Activated T-helper 1 cell treated with anti-CD3 and anti-CD28 coated beads, Interleukin-12 subunit alpha, Interleukin-12 subunit beta, Interleukin-2, Interleukin-4 antibody, amounts not matched to agents 30 ng/mL and 10 ng/mL and 1 ng/mL, durations not matched to agents 14 hours and 24 hours and 36 hours (primary cell): ENCODE measurements around the gene SNRNP35. TPM values are rescaled to one million over a fixed set of nuclear protein-coding genes. Genes with fewer than 3 reads are reported as not detected.
"Not testable (repeated sequence)": the region's sequence is repeated elsewhere in the genome, so short reads cannot be mapped to it uniquely, and the experiment has no call there.

Experiments
- DNase-seq: peaks from one replicate; pipeline ENCODE4 v3.0.0; 2021; ENCODE audit warnings: low spot score
- H3K27ac Mint-ChIP-seq: one replicate; pipeline ENCODE4 v1.8.0; 2021; ENCODE audit warnings: mild to moderate bottlenecking, mixed read lengths
- H3K27me3 Mint-ChIP-seq: one replicate; pipeline ENCODE4 v1.8.0; 2022; ENCODE audit warnings: mild to moderate bottlenecking, moderate library complexity, mixed read lengths; ENCODE audit not compliant: insufficient read depth
- H3K36me3 Mint-ChIP-seq: one replicate; pipeline ENCODE4 v1.8.0; 2021; ENCODE audit warnings: low read depth, mixed read lengths
- H3K4me1 Mint-ChIP-seq: one replicate; pipeline ENCODE4 v1.8.0; 2021; ENCODE audit warnings: low read depth, mixed read lengths
- H3K4me3 Mint-ChIP-seq: one replicate; pipeline ENCODE4 v1.8.0; 2021; ENCODE audit warnings: mild to moderate bottlenecking, moderate library complexity, mixed read lengths
- H3K9me3 Mint-ChIP-seq: one replicate; pipeline ENCODE4 v1.8.0; 2021; ENCODE audit warnings: mixed read lengths
- intact Hi-C: fragments of 100-400 bp; cut with micrococcal nuclease; formaldehyde crosslinking; loops from one replicate; pipeline ENCODE4 v1.15.1; 2024
- total RNA-seq: library from RNA; stranded (reverse); gene quantifications from 2 replicates; pipeline ENCODE4 v1.2.3, GENCODE V29; 2022

The SNRNP35 gene
- total RNA-seq, 1 donor from 2014 or later = 34.5 TPM

DNA sequence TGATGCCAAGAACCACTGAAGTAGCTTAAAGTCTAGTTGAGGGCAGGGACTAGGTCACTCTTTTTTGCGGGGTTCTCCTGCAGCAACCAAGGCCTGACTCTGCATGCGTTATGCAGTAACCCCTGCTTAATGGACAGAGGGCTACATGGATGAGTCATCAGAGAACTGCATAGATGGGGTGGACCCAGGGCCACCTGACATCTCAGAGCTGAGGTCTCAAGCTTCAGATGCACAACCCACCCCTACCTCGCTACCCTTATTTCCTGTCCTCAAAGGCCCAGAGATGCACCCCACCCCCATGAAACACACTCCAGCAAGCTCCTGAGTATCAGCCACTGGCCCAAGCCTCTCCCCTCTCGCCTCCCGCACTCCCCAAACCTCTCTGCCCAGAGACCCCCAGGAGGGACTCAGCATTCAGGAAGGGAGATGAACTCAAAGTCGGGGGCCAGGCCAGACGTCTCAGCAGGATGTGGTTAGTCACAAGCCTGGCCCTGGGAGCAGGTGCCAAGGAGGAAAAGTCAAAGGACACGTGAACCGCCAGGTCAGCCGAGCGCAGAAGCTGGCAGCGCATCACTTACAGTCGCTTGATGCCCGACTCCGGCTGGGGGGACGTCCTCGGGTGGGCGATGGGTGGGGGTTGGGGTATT lies 25.8 kb downstream of the SNRNP35 start:
- Mint-ChIP-seq H3K27me3 (peaks cover 3% of the 10 kb centered on the region), H3K4me3 (no peak overlapping the region), H3K9me3 (no peaks in the 10 kb centered on the region), H3K4me1 (peaks cover 16% of the 10 kb centered on the region), H3K36me3 (no peaks in the 10 kb centered on the region), H3K27ac (peak overlapping the region; percentile 52)
- no peak for DNase-seq
- intact Hi-C loops = no loop called here

DNA sequence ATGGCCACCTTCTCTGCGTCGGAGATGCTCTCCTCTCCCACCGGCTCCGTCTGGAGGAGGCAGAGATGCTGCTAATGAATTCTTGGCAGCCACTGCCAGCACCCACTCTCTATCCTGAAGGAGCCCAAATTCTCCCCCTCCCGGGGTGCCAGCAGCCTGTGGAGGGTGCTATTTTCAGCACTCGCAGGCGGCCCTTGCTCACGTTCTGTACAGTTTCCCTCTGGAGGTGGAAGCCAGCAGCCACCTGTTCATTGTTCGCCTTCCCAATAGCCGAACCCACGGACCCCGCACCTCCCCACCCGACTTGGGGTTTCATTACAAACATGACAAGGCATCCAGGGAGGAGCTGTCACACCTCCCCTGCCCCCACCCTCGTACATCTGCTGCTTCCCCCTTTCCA lies 27.8 kb downstream of the SNRNP35 start:
- peaks cover 3% of the 10 kb centered on the region for H3K27me3 Mint-ChIP-seq
- intact Hi-C loops = no loop called here
- no peak overlapping the region for H3K4me3 Mint-ChIP-seq

DNA sequence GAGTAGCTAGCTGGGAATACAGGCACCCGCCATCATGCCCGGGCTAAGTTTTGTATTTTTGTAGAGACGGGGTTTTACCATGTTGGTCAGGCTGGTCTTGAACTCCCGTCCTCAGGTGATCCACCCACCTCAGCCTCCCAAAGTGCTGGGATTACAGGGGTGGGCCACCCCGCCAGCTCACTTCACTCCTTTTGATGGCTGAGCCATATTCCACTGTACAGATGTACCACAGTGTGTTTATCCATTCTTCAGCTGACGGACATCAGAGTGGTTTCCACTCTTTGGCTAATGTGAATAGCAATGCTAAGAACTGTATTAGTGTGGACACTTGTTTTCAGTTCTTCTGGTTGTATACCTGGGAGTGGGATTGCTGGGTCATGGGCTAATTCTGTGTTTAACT lies 29.5 kb downstream of the SNRNP35 start:
- Mint-ChIP-seq H3K36me3 (no peaks in the 10 kb centered on the region), H3K27ac (no peak overlapping the region), H3K9me3 (no peaks in the 10 kb centered on the region), H3K27me3 (peaks cover 3% of the 10 kb centered on the region), H3K4me1 (peaks cover 11% of the 10 kb centered on the region), H3K4me3 (no peak overlapping the region)
- intact Hi-C loops = no loop called here
- no peak for DNase-seq

More for the DNA sequence above, 27.8 kb downstream of the SNRNP35 start:
- Mint-ChIP-seq H3K9me3 (no peaks in the 10 kb centered on the region), H3K27ac (no peak overlapping the region), H3K4me1 (peaks cover 11% of the 10 kb centered on the region), H3K36me3 (no peaks in the 10 kb centered on the region)
- DNase-seq = no peak

DNA sequence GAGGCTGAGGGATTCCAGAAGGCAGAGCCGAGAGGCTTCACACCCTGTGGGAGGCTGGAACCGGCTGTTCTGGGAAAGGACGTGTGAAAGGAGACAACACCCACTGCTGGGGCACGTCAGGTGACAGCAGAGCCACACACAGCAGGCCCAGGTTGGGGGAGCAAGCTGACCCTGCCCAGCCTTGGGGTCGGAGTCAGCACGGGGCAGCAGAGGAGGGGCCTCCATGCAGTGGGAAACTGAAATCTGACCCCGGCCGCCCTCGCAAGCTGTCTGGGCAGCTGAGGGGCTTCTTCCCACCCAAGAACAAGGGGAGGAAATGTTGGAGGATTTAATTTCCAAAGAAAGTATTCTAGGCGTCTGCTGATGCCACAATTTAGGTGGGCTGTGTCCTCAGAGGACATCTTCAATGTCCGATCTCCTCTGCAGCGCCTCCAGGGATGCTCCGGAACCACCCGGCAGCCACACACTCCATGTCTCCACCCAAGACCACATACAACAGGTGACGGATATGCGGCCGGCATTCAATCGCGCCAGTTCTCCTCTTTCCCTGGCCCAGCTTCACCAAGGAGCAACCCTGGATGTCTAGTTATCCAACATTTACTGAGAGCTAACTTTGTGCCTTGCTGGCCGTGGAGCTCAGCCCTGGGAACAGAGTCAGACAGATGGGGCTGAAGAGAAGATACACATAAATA lies 30.7 kb downstream of the SNRNP35 start:
- Mint-ChIP-seq H3K36me3 (no peaks in the 10 kb centered on the region), H3K27me3 (peaks cover 3% of the 10 kb centered on the region)
- intact Hi-C loops = no loop called here

DNA sequence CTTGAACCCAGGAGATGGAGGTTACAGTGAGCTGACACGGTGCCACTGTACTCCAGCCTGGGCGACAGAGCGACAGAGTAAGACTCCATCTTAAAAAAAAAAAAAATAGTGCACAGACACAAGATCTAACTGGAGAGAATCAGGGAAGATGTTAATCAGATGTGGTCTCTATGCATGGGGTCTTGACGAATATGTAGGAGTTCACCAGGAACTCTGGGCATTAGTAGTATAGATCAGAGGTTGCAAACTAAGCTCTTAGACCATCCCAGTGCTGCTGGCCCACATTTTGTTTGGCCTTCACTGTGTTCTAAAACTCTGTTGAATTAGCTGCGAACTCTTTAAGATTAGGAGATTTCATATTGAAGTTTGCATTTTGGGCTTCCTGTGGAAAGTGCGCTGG lies 31.6 kb downstream of the SNRNP35 start:
- H3K27ac Mint-ChIP-seq = no peak overlapping the region
- no peaks in the 10 kb centered on the region for H3K9me3 Mint-ChIP-seq
- no peaks in the 10 kb centered on the region for H3K36me3 Mint-ChIP-seq
- H3K4me3 Mint-ChIP-seq = no peak overlapping the region
- no peak for DNase-seq
- peaks cover 3% of the 10 kb centered on the region for H3K27me3 Mint-ChIP-seq
- H3K4me1 Mint-ChIP-seq = peaks cover under 1% of the 10 kb centered on the region
- intact Hi-C loops = no loop called here

More for the DNA sequence above, 30.7 kb downstream of the SNRNP35 start:
- Mint-ChIP-seq H3K4me3 (no peak overlapping the region), H3K4me1 (peaks cover 10% of the 10 kb centered on the region), H3K27ac (no peak overlapping the region), H3K9me3 (no peaks in the 10 kb centered on the region)
- no peak for DNase-seq

DNA sequence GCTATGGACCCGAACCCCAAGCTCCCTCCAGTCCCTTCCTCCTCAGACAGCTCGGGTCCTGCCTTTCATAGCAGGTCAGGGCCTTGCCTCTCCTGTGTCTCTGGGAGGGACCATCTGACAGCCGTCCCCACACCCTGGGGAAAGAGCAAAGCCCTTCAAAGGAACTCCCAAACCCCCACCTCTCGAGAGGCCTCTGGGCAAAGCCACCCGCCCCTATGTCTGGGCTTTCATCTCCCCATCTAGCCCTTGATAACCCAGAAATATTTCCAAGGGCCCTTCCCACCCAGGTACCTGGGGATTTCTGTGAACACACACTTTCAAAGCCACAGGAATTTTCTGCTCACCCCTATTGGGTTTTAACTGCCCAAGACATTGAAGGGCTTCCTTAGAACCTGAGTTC lies 32.1 kb downstream of the SNRNP35 start:
- H3K36me3 Mint-ChIP-seq = no peaks in the 10 kb centered on the region
- H3K27me3 Mint-ChIP-seq = peaks cover 3% of the 10 kb centered on the region
- H3K4me1 Mint-ChIP-seq = no peaks in the 10 kb centered on the region
- intact Hi-C loops = no loop called here
- H3K27ac Mint-ChIP-seq = no peak overlapping the region
- no peak overlapping the region for H3K4me3 Mint-ChIP-seq
- H3K9me3 Mint-ChIP-seq = no peaks in the 10 kb centered on the region
- DNase-seq = no peak

- intact Hi-C loops = no loop called here
- H3K4me1 Mint-ChIP-seq = no peaks in the 10 kb centered on the region
- H3K9me3 Mint-ChIP-seq = no peaks in the 10 kb centered on the region
- DNase-seq = no peak
- no peak overlapping the region for H3K27ac Mint-ChIP-seq
- H3K27me3 Mint-ChIP-seq = peaks cover 3% of the 10 kb centered on the region
- H3K36me3 Mint-ChIP-seq = no peaks in the 10 kb centered on the region
- no peak overlapping the region for H3K4me3 Mint-ChIP-seq
These were observed 33.1 kb downstream of the SNRNP35 start for GRCh38 chr12:123491056-123491455.

GRCh38 chr12:123491481-123491880 lies 33.5 kb downstream of the SNRNP35 start:
- no peak for DNase-seq
- H3K4me3 Mint-ChIP-seq = no peak overlapping the region
- H3K9me3 Mint-ChIP-seq = no peaks in the 10 kb centered on the region
- no peaks in the 10 kb centered on the region for H3K4me1 Mint-ChIP-seq
- peaks cover 3% of the 10 kb centered on the region for H3K27me3 Mint-ChIP-seq
- intact Hi-C loops = no loop called here
- no peaks in the 10 kb centered on the region for H3K36me3 Mint-ChIP-seq
- no peak overlapping the region for H3K27ac Mint-ChIP-seq

GRCh38 chr12:123492339-123493039 lies 34.5 kb downstream of the SNRNP35 start:
- DNase-seq, intact Hi-C loops, H3K4me3 Mint-ChIP-seq, H3K27ac Mint-ChIP-seq, H3K27me3 Mint-ChIP-seq, H3K9me3 Mint-ChIP-seq, H3K4me1 Mint-ChIP-seq, H3K36me3 Mint-ChIP-seq: not testable (repeated sequence)

- no peaks in the 10 kb centered on the region for H3K9me3 Mint-ChIP-seq
These were observed 36.3 kb downstream of the SNRNP35 start for GRCh38 chr12:123494124-123494851.

DNA sequence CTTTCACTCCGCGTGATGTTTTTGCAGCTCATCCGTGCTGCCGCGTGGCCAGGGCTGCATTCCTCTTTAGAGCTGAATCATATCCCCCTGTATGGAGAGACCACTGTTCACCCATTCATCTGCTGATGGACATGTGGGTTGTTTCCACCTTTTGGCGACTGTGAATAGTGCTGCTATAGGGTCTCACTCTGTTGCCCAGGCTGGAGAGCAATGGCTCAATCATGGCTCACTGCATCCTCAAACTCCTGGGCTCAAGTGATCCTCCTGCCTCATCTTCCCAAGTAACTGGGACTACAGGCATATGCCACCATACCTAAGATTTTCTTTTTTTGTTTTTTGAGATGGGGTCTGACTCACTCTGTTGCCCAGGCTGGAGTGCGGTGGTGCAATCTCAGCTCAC lies 39.1 kb downstream of the SNRNP35 start:
- no peaks in the 10 kb centered on the region for H3K27me3 Mint-ChIP-seq
- H3K9me3 Mint-ChIP-seq = no peaks in the 10 kb centered on the region

More at GRCh38 chr12:123494124-123494851, 36.3 kb downstream of the SNRNP35 start:
- Mint-ChIP-seq H3K27ac (no peak overlapping the region), H3K36me3 (no peaks in the 10 kb centered on the region), H3K4me1 (no peaks in the 10 kb centered on the region), H3K27me3 (no peaks in the 10 kb centered on the region), H3K4me3 (no peak overlapping the region)
- intact Hi-C loops = no loop called here
- DNase-seq = no peak

GRCh38 chr12:123498126-123498825 lies 40.3 kb downstream of the SNRNP35 start:
- Mint-ChIP-seq H3K36me3 (no peaks in the 10 kb centered on the region), H3K9me3 (no peaks in the 10 kb centered on the region), H3K27me3 (no peaks in the 10 kb centered on the region), H3K4me3 (no peak overlapping the region), H3K27ac (no peak overlapping the region), H3K4me1 (no peaks in the 10 kb centered on the region)
- DNase-seq = no peak
- intact Hi-C loops = no loop called here

More for the DNA sequence above, 39.1 kb downstream of the SNRNP35 start:
- no peaks in the 10 kb centered on the region for H3K36me3 Mint-ChIP-seq
- DNase-seq = no peak
- H3K4me1 Mint-ChIP-seq = no peaks in the 10 kb centered on the region
- H3K27ac Mint-ChIP-seq = no peak overlapping the region
- intact Hi-C loops = no loop called here
- H3K4me3 Mint-ChIP-seq = no peak overlapping the region
